GM04504 (cell line): Measurements from ENCODE around the gene LY6G6F.
"Not testable (repeated sequence)": the region's sequence is repeated elsewhere in the genome, so short reads cannot be mapped to it uniquely, and the experiment has no call there.

Experiments
- DNase-seq: peaks from one replicate; pipeline ENCODE4 v3.0.0-alpha.2; 2012; ENCODE audit warnings: low read depth

The LY6G6F gene

GRCh38 chr6:31702819-31703716, 3.6 kb upstream of the LY6G6F start, which contains the start of gene ABHD16A:
ABHD16A (minus strand) TSS chr6:31703324; CDS start chr6:31703281, 43 bp downstream.
- DNase-seq = peak; percentile 96

GRCh38 chr6:31705931-31706330, 735 bp upstream of the LY6G6F start:
- DNase-seq = no peak

GRCh38 chr6:31707701-31708100, 1.0 kb downstream of the LY6G6F start:
- no peak for DNase-seq

GRCh38 chr6:31708224-31708623, 1.6 kb downstream of the LY6G6F start:
- DNase-seq = no peak

GRCh38 chr6:31709157-31709556, 2.5 kb downstream of the LY6G6F start:
- not testable (repeated sequence) for DNase-seq

GRCh38 chr6:31710523-31711219, 4.0 kb downstream of the LY6G6F start:
- DNase-seq = no peak

GRCh38 chr6:31711233-31711632, 4.6 kb downstream of the LY6G6F start:
- DNase-seq = no peak

GRCh38 chr6:31712296-31712695, 5.6 kb downstream of the LY6G6F start:
- DNase-seq = no peak

GRCh38 chr6:31713465-31713864, 6.8 kb downstream of the LY6G6F start:
- DNase-seq = no peak

- DNase-seq = no peak
Observed at GRCh38 chr6:31713991-31714684, 7.5 kb downstream of the LY6G6F start.

GRCh38 chr6:31715022-31715958, 8.6 kb downstream of the LY6G6F start, which contains the start of gene LY6G6D:
LY6G6D (plus strand) TSS chr6:31715348; CDS start chr6:31715356, 8 bp downstream.
- DNase-seq = no peak

GRCh38 chr6:31717499-31718222, 11.0 kb downstream of the LY6G6F start:
- DNase-seq = no peak

GRCh38 chr6:31718265-31718664, 11.6 kb downstream of the LY6G6F start:
- no peak for DNase-seq

GRCh38 chr6:31719001-31719400, 12.3 kb downstream of the LY6G6F start:
- DNase-seq = no peak

- DNase-seq = no peak
Observed at GRCh38 chr6:31720196-31720770, 13.6 kb downstream of the LY6G6F start.

- no peak for DNase-seq
Observed at GRCh38 chr6:31721351-31722020, 14.8 kb downstream of the LY6G6F start, which contains the start of gene LY6G6C. LY6G6C (minus strand) TSS chr6:31721746; CDS start chr6:31721679, 67 bp downstream.

GRCh38 chr6:31722173-31722572, 15.5 kb downstream of the LY6G6F start:
- DNase-seq = no peak

GRCh38 chr6:31723245-31723979, 16.7 kb downstream of the LY6G6F start, which contains the start of gene MPIG6B:
MPIG6B (plus strand) TSS chr6:31723373; CDS start chr6:31723384, 11 bp downstream.
- DNase-seq = no peak
